Testis (tissue), 5 donors: ENCODE measurements around the gene TENT4B. TPM values are rescaled to one million over a fixed set of nuclear protein-coding genes. Genes with fewer than 3 reads are reported as not detected.

Experiments used
- DNase-seq: peaks from one replicate; pipeline ENCODE4 v3.0.0-alpha.2; 2019
- H3K27ac ChIP-seq, 2 donors: fragments of 200-600 bp; sonication (generic); one replicate each; pipeline ENCODE4 v1.5.1; 2019
- H3K27me3 ChIP-seq: fragments of 200-600 bp; sonication (generic); one replicate; pipeline ENCODE4 v1.5.1; 2019
- H3K36me3 ChIP-seq: fragments of 200-600 bp; sonication (generic); one replicate; pipeline ENCODE4 v1.5.1; 2017; ENCODE audit warnings: low read depth; ENCODE audit errors: missing control alignments
- H3K4me1 ChIP-seq: fragments of 200-600 bp; sonication (generic); one replicate; pipeline ENCODE4 v1.5.1; 2019
- H3K4me3 ChIP-seq, 2 donors: fragments of 200-600 bp; sonication (generic); one replicate each; pipeline ENCODE4 v1.5.1; 2017 to 2019
- H3K9me3 ChIP-seq: fragments of 200-600 bp; sonication (generic); one replicate; pipeline ENCODE4 v1.5.1; 2017
- POLR2A ChIP-seq: fragments of 450-650 bp; IDR thresholded peaks from one replicate; pipeline ENCODE4 v1.6.1; 2017; ENCODE audit warnings: antibody characterized with exemption, mild to moderate bottlenecking, moderate library complexity
- WGBS, 2 donors: methylation state at CpG; one replicate each; pipeline ENCODE4 v1.1.5; 2018; 5-methylcytosine and 5-hydroxymethylcytosine counted together
- intact Hi-C: fragments of 100-400 bp; cut with DNase I; formaldehyde crosslinking; loops from one replicate; pipeline ENCODE4 v1.15.1; 2023; ENCODE audit warnings: low total_unique reads
- long read RNA-seq, 2 donors: transcript quantifications; one replicate each; lab custom pipeline, GENCODE V29; 2026
- polyA plus RNA-seq: library from polyadenylated mRNA; stranded (reverse); fragments of 350-450 nt; fragmentation: Illumina TruSeq; extraction: RNeasy Lipid Tissue Mini Kit (QIAGEN cat#74804); gene quantifications from one replicate; pipeline ENCODE4 v1.2.3, GENCODE V29; 2014; ENCODE audit warnings: low read depth, low replicate concordance; ENCODE audit not compliant: insufficient read depth
- total RNA-seq, 2 donors: library from RNA; depleted of rRNA; stranded (reverse); fragments of >200 nt; gene quantifications; one replicate each; pipeline ENCODE4 v1.2.3, GENCODE V29; 2016
- TF ChIP-seq, protein P1 (sequence below), 3 experiments: fragments of 450-650 bp in 2 of 3; fragments of 200-600 bp in 1 of 3; sonication (generic) in 1 of 3; IDR thresholded peaks; one replicate each; pipeline ENCODE4 v1.5.1; 2016 to 2019; ENCODE audit warnings: antibody characterized with exemption in 3 of 3, mild to moderate bottlenecking in 2 of 3, moderate library complexity in 1 of 3

Gene TENT4B
- total RNA-seq (10 to 100 TPM; 27.5 to 37.6 TPM), polyA plus RNA-seq (56.6 TPM)
- long read RNA-seq, donor 1 = 0 reads
- long read RNA-seq, donor 2 = 0 reads

- Histone ChIP-seq H3K36me3 (no peaks in the 10 kb centered on the region), H3K27me3 (no peaks in the 10 kb centered on the region), H3K9me3 (no peaks in the 10 kb centered on the region), H3K4me1 (peaks cover 15% of the 10 kb centered on the region), H3K4me3 (peak within 1 kb of the TSS; percentile 90 to 92), H3K27ac (peak within 1 kb of the TSS; percentile 71 to 99)
- intact Hi-C loops = no loop called here
- TF ChIP-seq, protein P1, sequence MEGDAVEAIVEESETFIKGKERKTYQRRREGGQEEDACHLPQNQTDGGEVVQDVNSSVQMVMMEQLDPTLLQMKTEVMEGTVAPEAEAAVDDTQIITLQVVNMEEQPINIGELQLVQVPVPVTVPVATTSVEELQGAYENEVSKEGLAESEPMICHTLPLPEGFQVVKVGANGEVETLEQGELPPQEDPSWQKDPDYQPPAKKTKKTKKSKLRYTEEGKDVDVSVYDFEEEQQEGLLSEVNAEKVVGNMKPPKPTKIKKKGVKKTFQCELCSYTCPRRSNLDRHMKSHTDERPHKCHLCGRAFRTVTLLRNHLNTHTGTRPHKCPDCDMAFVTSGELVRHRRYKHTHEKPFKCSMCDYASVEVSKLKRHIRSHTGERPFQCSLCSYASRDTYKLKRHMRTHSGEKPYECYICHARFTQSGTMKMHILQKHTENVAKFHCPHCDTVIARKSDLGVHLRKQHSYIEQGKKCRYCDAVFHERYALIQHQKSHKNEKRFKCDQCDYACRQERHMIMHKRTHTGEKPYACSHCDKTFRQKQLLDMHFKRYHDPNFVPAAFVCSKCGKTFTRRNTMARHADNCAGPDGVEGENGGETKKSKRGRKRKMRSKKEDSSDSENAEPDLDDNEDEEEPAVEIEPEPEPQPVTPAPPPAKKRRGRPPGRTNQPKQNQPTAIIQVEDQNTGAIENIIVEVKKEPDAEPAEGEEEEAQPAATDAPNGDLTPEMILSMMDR (IDR thresholded peaks at IDR 0.05) = no peak
- TF ChIP-seq POLR2A = peak; percentile 22
- WGBS, 2 donors = 1 to 2% methylated on average over 12 to 69 of the region's 114 CpGs
- peak; percentile 87 for DNase-seq
These were observed at the start of gene TENT4B for GRCh38 chr16:50152807-50153595. TSS of gene TENT4B (plus strand) at chr16:50153306. CDS start at chr16:50153622, 316 bp downstream.

DNA sequence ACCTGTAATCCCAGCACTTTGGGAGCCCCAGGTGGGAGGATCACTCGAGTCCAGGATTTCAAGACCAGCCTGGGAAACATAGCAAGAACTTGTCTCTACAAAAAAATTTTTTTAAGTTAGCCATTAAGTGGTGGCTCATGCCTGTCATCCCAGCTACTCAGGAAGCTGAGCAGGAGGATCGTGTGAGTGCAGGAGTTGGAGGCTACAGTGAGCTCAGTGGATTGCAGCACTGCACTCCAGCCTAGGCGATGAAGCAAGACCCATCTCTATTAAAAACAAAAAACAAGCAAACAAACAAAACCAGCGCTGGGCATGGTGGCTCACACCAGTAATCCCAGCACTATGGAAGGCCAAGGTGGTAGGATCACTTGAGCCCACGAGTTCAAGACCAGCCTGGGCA lies 49.3 kb upstream of the TENT4B start:
- Histone ChIP-seq H3K4me3 (no peak overlapping the region), H3K4me1 (no peaks in the 10 kb centered on the region), H3K36me3 (no peaks in the 10 kb centered on the region), H3K27ac (no peak overlapping the region), H3K9me3 (no peaks in the 10 kb centered on the region), H3K27me3 (no peaks in the 10 kb centered on the region)
- no peak for TF ChIP-seq POLR2A
- TF ChIP-seq, protein P1 (IDR thresholded peaks at IDR 0.05) = no peak
- intact Hi-C loops = no loop called here
- WGBS, 2 donors = 84 to 97% methylated on average over 5 of the region's 5 CpGs
- DNase-seq = no peak

- DNase-seq = no peak
- TF ChIP-seq, protein P1 (IDR thresholded peaks at IDR 0.05) = no peak
- no peak for TF ChIP-seq POLR2A
- Histone ChIP-seq H3K36me3 (no peaks in the 10 kb centered on the region), H3K27ac (no peak overlapping the region), H3K9me3 (no peaks in the 10 kb centered on the region), H3K4me3 (no peak overlapping the region), H3K27me3 (no peaks in the 10 kb centered on the region), H3K4me1 (no peaks in the 10 kb centered on the region)
- intact Hi-C loops = no loop called here
- WGBS, 2 donors = 81 to 84% methylated on average over 8 of the region's 8 CpGs
These were observed 38.6 kb upstream of the TENT4B start for GRCh38 chr16:50114357-50115129.

GRCh38 chr16:50120711-50121110 lies 32.4 kb upstream of the TENT4B start:
- no peaks in the 10 kb centered on the region for H3K9me3 ChIP-seq
- intact Hi-C loops = no loop called here
- DNase-seq = no peak
- no peaks in the 10 kb centered on the region for H3K27me3 ChIP-seq
- TF ChIP-seq, protein P1 (IDR thresholded peaks at IDR 0.05) = no peak
- TF ChIP-seq POLR2A = no peak
- H3K4me1 ChIP-seq = no peaks in the 10 kb centered on the region
- H3K27ac ChIP-seq = no peak overlapping the region
- H3K36me3 ChIP-seq = no peaks in the 10 kb centered on the region
- no peak overlapping the region for H3K4me3 ChIP-seq
